ENCODE results near the gene GVQW3.

The GVQW3 gene

DNA sequence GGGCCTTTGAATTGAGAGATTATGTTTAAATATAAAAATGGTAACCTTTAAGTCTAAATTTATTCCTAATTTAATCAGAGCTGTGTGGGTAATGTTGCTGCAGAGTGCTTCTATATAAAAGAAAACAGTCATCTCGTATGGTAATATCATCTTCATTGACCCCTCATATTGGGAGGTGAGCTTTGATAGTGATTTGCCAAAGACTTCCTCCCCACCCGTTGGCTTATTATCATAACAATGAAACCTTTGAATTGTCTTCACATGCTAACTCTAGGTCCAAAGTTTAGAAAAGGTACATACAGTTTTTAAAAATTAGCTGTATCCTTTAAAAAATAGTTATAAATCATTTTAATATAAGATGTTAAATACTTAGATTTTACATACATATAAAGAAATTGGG lies 67.4 kb downstream of the GVQW3 start:
- no peak for DNase-seq

DNA sequence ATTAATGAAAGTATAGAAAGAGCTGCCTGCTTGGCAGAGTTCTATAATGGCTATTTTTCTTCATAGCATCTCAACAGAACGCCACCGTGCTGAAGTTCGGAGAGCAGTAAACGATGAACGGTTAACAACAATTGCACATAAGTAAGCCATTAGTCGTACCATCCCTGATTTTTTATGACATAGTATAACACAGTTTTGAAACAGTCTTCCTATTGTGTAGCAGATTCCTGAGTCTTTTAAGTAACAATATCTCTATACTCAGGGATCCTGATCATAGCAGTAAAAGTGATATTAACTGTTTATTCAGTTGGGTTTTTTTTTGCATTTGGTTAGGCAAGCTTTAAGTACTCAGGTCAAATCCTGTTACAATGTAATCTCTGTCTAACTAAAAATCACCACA lies 72.1 kb downstream of the GVQW3 start:
- DNase-seq: no peak

DNA sequence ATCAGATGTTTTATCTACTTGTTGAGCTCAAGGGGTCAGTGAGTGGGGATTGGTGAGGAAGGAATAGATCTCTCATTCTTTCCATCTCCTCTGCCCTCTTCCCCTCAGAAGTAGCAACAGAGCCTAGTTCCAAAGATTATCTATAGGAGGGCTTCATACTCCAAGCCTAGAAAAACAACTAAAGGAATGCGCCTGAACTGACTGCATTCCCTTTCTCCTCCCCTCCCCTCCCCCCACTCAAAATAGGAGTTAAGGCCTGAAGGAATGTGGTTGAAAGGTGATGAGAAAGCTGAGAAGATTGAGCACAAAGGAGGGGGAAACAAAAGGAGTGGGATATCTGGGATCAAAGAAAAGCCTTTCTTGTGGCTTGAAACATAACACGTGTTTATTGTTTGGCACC lies 74.2 kb downstream of the GVQW3 start:
- DNase-seq: no peak

DNA sequence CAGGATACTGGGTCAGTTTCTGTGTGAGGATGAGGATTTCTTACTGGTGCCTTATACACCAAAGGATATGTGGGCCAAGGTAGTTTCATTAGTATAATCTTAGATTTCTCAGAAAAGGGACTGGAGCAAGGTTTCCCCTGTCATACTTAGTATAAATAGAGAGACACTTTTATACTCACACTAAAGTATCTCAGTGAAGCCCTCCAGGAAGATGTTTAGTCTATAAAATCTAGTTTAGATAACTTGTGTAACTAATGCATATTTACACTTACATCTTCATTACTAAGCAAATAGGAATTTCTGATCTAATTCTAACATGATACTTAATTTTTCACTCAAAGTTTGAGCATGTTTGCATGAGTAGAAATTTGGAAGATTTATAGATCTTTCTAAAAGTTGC lies 74.8 kb downstream of the GVQW3 start:
- DNase-seq: no peak

DNA sequence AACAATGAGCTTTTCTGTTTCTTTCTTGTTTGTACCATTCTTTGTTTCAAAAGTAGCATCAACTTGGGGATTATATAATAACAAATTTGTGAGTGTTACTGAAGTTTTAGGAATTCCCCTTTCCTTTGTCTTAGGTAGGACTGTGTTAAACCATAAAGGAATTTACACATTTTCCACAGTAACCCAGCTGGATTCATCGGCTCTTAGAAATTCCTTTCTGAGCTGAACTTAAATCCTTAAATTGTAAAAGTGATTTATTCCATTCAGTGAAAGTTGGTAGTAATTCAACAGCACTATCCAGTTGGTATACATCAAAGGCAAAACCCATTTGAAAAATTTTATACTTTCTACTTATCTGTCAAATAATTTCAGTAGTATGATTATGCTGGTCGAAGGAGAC lies 75.4 kb downstream of the GVQW3 start:
- no peak for DNase-seq
